ENCODE measurements around the gene ITIH4. TPM values are rescaled to one million over a fixed set of nuclear protein-coding genes. Genes with fewer than 3 reads are reported as not detected.

Gene ITIH4
- total RNA-seq, 3 donors from 2014 or later (not counting 1 experiment from before 2014, with no cell fraction given): 28.2 to 33.0 (median 32.8) TPM

GRCh38 chr3:52877085-52877484, 46.6 kb upstream of the ITIH4 start:
- H3K4me1 ChIP-seq (ENCODE audit: control insufficient read depth, insufficient read depth, low read length): peaks cover 15% of the 10 kb centered on the region
- TF ChIP-seq CTCF (IDR thresholded peaks at IDR 0.05): no peak
- 96% methylated on average over 3 of the region's 3 CpGs for WGBS (ENCODE audit: insufficient coverage)
- ATAC-seq: no peak
- Mint-ChIP-seq H3K4me1 (peaks cover 33 to 42% of the 10 kb centered on the region in 2 donors), H3K9me3 (no peaks in the 10 kb centered on the region), H3K27ac (no peak overlapping the region), H3K27me3 (ENCODE audit: low read depth in 2 of 2) (no peaks in the 10 kb centered on the region), H3K4me3 (no peak overlapping the region), H3K36me3 (no peaks in the 10 kb centered on the region)
- intact Hi-C loops (cut with micrococcal nuclease): no loop called here
- peaks cover 7% of the 10 kb centered on the region for H3K36me3 ChIP-seq (ENCODE audit: control insufficient read depth, insufficient read depth, low read length)
- H3K27ac ChIP-seq (ENCODE audit: low read length): no peak overlapping the region
- no peak overlapping the region for H3K4me3 ChIP-seq (ENCODE audit: low read length)
- H3K27me3 ChIP-seq (ENCODE audit: control insufficient read depth, insufficient read depth, low read length): no peaks in the 10 kb centered on the region
- no peaks in the 10 kb centered on the region for H3K9me3 ChIP-seq (ENCODE audit: control insufficient read depth, insufficient read depth, low read length)
- no peak for DNase-seq

DNA sequence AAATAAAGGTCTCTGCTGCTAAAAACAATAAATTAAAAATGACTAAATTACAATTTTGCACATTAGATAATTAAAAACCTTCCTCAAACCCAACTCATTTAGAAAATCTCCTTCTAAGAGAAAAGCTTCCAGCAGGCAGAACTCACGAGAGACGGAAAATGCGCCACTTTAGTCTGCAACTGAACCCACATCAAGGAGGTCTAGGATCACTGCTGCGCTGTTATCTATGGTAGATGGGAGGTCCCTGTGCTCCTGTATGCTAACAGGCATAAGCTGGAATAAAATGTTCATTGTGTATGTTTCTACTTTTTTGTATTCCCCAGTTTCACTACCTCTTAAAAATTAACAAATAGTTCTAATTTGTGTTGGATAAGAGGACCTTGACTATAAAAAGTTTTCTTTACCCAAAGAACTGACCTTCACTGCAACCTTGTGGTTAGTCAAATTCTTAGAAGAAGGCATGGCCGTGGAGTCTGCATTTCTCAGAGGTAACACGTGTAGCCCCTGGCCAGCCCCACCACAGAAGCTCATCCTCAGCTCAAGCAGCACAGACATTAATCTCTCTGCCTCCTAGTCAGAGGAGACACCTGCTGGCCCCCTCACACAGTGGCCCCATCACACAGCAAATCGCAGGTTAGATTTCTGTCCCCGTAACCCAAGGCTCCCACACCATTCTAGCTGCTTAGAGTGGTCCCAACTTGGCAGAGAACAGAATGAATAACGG, 44.6 kb upstream of the ITIH4 start:
- Mint-ChIP-seq H3K9me3 (no peaks in the 10 kb centered on the region), H3K27me3 (ENCODE audit: low read depth in 2 of 2) (no peaks in the 10 kb centered on the region), H3K4me1 (peaks cover 46 to 62% of the 10 kb centered on the region in 2 donors), H3K27ac (peak overlapping the region; percentile 38 to 64), H3K4me3 (peak overlapping the region; percentile 54), H3K36me3 (no peaks in the 10 kb centered on the region)
- peaks cover 7% of the 10 kb centered on the region for H3K36me3 ChIP-seq (ENCODE audit: control insufficient read depth, insufficient read depth, low read length)
- no peak for TF ChIP-seq CTCF (IDR thresholded peaks at IDR 0.05)
- H3K4me1 ChIP-seq (ENCODE audit: control insufficient read depth, insufficient read depth, low read length): peaks cover 15% of the 10 kb centered on the region
- no peaks in the 10 kb centered on the region for H3K27me3 ChIP-seq (ENCODE audit: control insufficient read depth, insufficient read depth, low read length)
- intact Hi-C loops (cut with micrococcal nuclease): no loop called here
- WGBS (ENCODE audit: insufficient coverage): 65% methylated on average over 9 of the region's 9 CpGs
- ATAC-seq: peak in 1 of 3 donors; percentile 25
- peak in 1 of 2 donors; percentile 21 for DNase-seq
- H3K27ac ChIP-seq (ENCODE audit: low read length): no peak overlapping the region
- no peaks in the 10 kb centered on the region for H3K9me3 ChIP-seq (ENCODE audit: control insufficient read depth, insufficient read depth, low read length)
- no peak overlapping the region for H3K4me3 ChIP-seq (ENCODE audit: low read length)

DNA sequence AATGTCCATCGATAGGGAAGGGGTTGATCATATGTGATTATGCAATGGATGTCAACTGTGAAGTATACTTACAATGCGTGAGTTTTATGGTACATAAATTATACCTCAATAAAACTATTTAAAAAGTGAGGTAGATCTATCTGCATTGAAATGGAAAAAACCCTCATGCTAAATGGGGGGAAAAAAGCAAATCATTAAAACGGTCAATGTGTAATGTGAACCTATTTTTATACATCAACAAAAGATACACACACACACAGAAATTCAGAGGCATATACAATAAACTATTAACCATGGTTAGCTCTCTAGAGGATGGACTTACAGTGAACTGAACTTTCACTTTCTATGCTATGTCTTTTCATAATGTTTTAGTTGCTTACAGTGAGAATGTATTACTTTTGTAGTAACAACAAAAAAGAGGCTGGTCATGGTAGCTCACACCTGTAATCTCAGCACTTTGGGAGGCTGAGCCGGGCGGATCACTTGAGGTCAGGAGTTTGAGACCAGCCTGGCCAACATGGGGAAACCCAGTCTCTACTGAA, 43.8 kb upstream of the ITIH4 start:
- ATAC-seq: peak in 2 of 3 donors; percentile 42 to 63
- WGBS (ENCODE audit: insufficient coverage): 36% methylated on average over 3 of the region's 5 CpGs
- Histone ChIP-seq H3K4me1 (ENCODE audit: control insufficient read depth, insufficient read depth, low read length) (peaks cover 15% of the 10 kb centered on the region), H3K27ac (ENCODE audit: low read length) (no peak overlapping the region), H3K36me3 (ENCODE audit: control insufficient read depth, insufficient read depth, low read length) (peaks cover 4% of the 10 kb centered on the region), H3K9me3 (ENCODE audit: control insufficient read depth, insufficient read depth, low read length) (no peaks in the 10 kb centered on the region), H3K27me3 (ENCODE audit: control insufficient read depth, insufficient read depth, low read length) (no peaks in the 10 kb centered on the region), H3K4me3 (ENCODE audit: low read length) (no peak overlapping the region)
- Mint-ChIP-seq H3K4me3 (peak overlapping the region; percentile 31), H3K27ac (peak overlapping the region in 1 of 2 donors; percentile 64), H3K27me3 (ENCODE audit: low read depth in 2 of 2) (no peaks in the 10 kb centered on the region), H3K4me1 (peaks cover 46 to 61% of the 10 kb centered on the region in 2 donors), H3K36me3 (no peaks in the 10 kb centered on the region), H3K9me3 (no peaks in the 10 kb centered on the region)
- DNase-seq: no peak
- TF ChIP-seq CTCF (IDR thresholded peaks at IDR 0.05): no peak
- intact Hi-C loops (cut with micrococcal nuclease): no loop called here

All from natural killer cell (primary cell).